Right atrium auricular region (tissue), 2 donors: ENCODE results near the gene TXLNB. TPM values are rescaled to one million over a fixed set of nuclear protein-coding genes. Genes with fewer than 3 reads are reported as not detected.
A peak's percentile ranks its signal among the peaks of the same experiment; 100 is the strongest.

Experiments
- DNase-seq: peaks from one replicate; pipeline ENCODE4 v3.0.0-alpha.2; 2019; ENCODE audit warnings: low spot score
- H3K27ac ChIP-seq, 2 donors: fragments of 200-600 bp; sonication (generic); 1 replicate in 1 of 2; 2 replicates in 1 of 2; pipeline ENCODE4 v1.5.1; 2016 to 2019
- H3K27me3 ChIP-seq, 2 donors: fragments of 200-600 bp; sonication (generic); one replicate each; pipeline versions ENCODE4 v1.5.1 to v1.6.0; 2017 to 2019
- H3K36me3 ChIP-seq: fragments of 200-600 bp; sonication (generic); one replicate; pipeline ENCODE4 v1.5.1; 2016
- H3K4me1 ChIP-seq, 2 donors: fragments of 200-600 bp; sonication (generic); one replicate each; pipeline versions ENCODE4 v1.5.1 to v1.6.0; 2017 to 2019
- H3K4me3 ChIP-seq, 2 donors: fragments of 200-600 bp; sonication (generic); 1 replicate in 1 of 2; 2 replicates in 1 of 2; pipeline ENCODE4 v1.5.1; 2017 to 2019; ENCODE audit warnings: mild to moderate bottlenecking in 1 of 2, moderate library complexity in 1 of 2
- H3K9me3 ChIP-seq, 2 donors: fragments of 200-600 bp; sonication (generic); one replicate each; pipeline ENCODE4 v1.5.1; 2019
- CTCF ChIP-seq, 2 donors: fragments of 200-600 bp; sonication (generic); IDR thresholded peaks; one replicate each; pipeline ENCODE4 v1.5.1; 2019; ENCODE audit warnings: antibody characterized with exemption in 2 of 2
- total RNA-seq, 2 donors: library from RNA; depleted of rRNA; stranded (reverse); fragments of >200 nt; gene quantifications; one replicate each; pipeline ENCODE4 v1.1.0, GENCODE V29; 2016

TXLNB gene
- total RNA-seq, 2 donors from 2014 or later = 74.7 to 132 TPM

GRCh38 chr6:139311831-139312230 lies 20.0 kb upstream of the TXLNB start:
- no peak overlapping the region for H3K27ac ChIP-seq
- no peaks in the 10 kb centered on the region for H3K9me3 ChIP-seq
- TF ChIP-seq CTCF (IDR thresholded peaks at IDR 0.05) = no peak
- no peaks in the 10 kb centered on the region for H3K27me3 ChIP-seq
- no peak for DNase-seq
- H3K36me3 ChIP-seq = no peaks in the 10 kb centered on the region
- H3K4me3 ChIP-seq = no peak overlapping the region
- H3K4me1 ChIP-seq = no peaks in the 10 kb centered on the region

- Histone ChIP-seq H3K4me3 (no peak overlapping the region), H3K27ac (peak overlapping the region in 1 of 2 donors; percentile 9), H3K9me3 (no peaks in the 10 kb centered on the region), H3K36me3 (no peaks in the 10 kb centered on the region), H3K27me3 (no peaks in the 10 kb centered on the region), H3K4me1 (no peaks in the 10 kb centered on the region)
- no peak for DNase-seq
- no peak for TF ChIP-seq CTCF (IDR thresholded peaks at IDR 0.05)
Observed at GRCh38 chr6:139308936-139309603, 17.3 kb upstream of the TXLNB start.

GRCh38 chr6:139308286-139308916 lies 16.6 kb upstream of the TXLNB start:
- no peak for DNase-seq
- TF ChIP-seq CTCF (IDR thresholded peaks at IDR 0.05) = no peak

GRCh38 chr6:139306291-139306981 lies 14.6 kb upstream of the TXLNB start:
- no peak overlapping the region for H3K27ac ChIP-seq
- H3K4me3 ChIP-seq = no peak overlapping the region
- H3K36me3 ChIP-seq = no peaks in the 10 kb centered on the region
- H3K9me3 ChIP-seq = no peaks in the 10 kb centered on the region
- H3K4me1 ChIP-seq = no peaks in the 10 kb centered on the region
- H3K27me3 ChIP-seq = no peaks in the 10 kb centered on the region
- no peak for TF ChIP-seq CTCF (IDR thresholded peaks at IDR 0.05)
- DNase-seq = no peak

More at GRCh38 chr6:139308286-139308916, 16.6 kb upstream of the TXLNB start:
- H3K27me3 ChIP-seq = no peaks in the 10 kb centered on the region
- H3K4me3 ChIP-seq = no peak overlapping the region
- H3K36me3 ChIP-seq = no peaks in the 10 kb centered on the region
- peak overlapping the region in 1 of 2 donors; percentile 9 for H3K27ac ChIP-seq
- no peaks in the 10 kb centered on the region for H3K4me1 ChIP-seq
- no peaks in the 10 kb centered on the region for H3K9me3 ChIP-seq

GRCh38 chr6:139303185-139303584 lies 11.4 kb upstream of the TXLNB start:
- no peak for DNase-seq
- Histone ChIP-seq H3K4me3 (no peak overlapping the region), H3K36me3 (no peaks in the 10 kb centered on the region), H3K9me3 (no peaks in the 10 kb centered on the region), H3K27me3 (no peaks in the 10 kb centered on the region), H3K4me1 (no peaks in the 10 kb centered on the region), H3K27ac (no peak overlapping the region)
- TF ChIP-seq CTCF (IDR thresholded peaks at IDR 0.05) = no peak
